ENCODE results near the gene DEFB114.

Gene DEFB114

GRCh38 chr6:49934770-49935169 is 29.2 kb downstream of the DEFB114 start:
- no peak for DNase-seq

DNA sequence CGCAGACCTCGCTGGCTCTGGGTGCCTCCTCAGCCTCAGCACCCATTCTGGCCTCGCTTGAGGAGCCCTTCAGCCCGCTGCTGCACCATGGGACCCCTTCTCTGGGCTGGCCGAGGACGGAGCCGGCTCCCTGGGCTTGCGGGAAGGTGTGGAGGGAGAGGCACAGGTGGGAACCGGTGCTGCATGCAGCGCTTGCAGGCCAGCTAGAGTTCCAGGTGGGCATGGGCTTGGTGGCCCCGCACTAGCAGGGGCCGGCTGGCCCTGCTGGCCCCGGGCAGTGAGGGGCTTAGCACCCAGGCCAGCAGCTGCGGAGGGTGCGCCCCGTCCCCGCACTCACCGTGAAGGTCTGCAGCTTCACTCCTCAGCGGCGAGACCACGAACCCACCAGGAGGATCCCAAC is 30.4 kb downstream of the DEFB114 start:
- DNase-seq = no peak

- DNase-seq = no peak
Measured at GRCh38 chr6:49929340-49929739, 34.6 kb downstream of the DEFB114 start.

DNA sequence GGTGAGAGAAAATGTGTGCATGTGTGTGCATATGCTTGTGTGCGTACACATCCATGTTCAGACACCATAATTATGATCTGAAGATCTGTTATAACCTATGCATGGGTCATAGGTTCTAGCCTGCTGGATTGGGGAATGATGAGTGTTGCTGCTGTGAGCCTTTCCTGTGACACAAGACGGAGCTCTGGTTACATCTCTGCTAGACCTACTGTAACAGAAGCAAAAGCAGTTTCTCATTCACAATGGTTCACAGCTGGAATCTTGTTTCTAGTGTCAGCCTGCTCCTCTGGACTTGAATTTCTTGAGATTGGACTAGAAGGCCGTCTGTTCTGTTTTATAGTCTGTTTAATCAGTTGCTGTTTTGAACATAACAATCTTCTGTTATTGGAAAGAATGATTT is 40.1 kb downstream of the DEFB114 start:
- DNase-seq = no peak

- no peak for DNase-seq
Measured at GRCh38 chr6:49919935-49920644, 43.9 kb downstream of the DEFB114 start.

- no peak for DNase-seq
Measured at GRCh38 chr6:49919261-49919660, 44.7 kb downstream of the DEFB114 start.

- DNase-seq = no peak
Measured at GRCh38 chr6:49918787-49919186, 45.2 kb downstream of the DEFB114 start.

DNA sequence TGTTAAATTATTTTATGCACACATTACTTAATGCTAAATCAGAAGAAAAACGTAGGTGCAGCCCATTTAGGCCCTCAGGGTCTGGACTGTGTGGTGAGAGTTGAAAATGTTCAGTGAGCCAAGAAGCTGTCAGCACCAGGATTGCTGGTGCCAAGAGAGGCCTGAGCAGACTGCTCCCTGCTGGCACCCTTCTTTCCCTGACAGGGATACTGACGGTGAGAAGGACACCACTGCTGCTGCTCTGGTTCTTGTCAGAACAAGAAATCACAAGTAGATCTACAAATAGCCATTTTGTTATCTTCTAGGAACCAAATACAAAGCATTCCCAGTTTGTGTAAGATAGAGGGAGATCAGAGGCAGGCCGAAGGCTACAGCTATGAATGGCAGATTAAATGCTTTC is 48.9 kb downstream of the DEFB114 start:
- no peak for DNase-seq

DNA sequence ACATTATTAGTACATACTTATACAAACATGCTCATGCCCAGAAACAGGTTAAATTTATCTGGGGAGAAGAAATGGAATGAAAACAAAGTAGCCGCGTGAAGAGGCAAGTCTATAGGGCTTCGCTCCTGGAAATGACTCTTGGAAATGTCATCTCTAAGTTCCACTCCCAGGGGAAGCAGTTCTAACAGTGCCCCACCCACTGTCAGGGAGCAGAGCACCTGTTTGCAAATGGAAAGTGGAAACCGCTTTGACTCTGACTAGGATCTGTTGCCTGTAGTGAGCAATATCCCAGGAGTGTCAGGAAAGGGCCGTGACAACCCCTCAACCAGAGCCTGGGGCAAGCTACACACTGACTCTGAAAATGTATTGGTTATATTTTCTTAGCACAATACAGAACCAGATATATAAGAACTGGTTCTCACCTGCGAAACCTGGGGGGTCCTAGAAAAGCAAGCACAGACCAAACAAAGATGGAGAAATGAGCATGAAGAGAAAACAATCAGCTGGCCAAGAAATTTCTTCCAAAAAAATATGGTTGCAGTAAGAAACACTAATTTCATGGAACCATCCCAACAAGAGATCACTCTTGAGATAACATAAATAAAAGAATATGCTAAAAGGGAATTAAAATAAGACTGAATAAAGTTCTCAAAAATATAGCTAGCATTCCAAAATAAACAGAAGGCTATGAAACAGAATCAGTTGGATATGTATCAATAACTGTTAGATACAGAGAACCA is 50.2 kb downstream of the DEFB114 start:
- no peak for DNase-seq

- DNase-seq = no peak
Measured at GRCh38 chr6:49912196-49912595, 51.8 kb downstream of the DEFB114 start.

DNA sequence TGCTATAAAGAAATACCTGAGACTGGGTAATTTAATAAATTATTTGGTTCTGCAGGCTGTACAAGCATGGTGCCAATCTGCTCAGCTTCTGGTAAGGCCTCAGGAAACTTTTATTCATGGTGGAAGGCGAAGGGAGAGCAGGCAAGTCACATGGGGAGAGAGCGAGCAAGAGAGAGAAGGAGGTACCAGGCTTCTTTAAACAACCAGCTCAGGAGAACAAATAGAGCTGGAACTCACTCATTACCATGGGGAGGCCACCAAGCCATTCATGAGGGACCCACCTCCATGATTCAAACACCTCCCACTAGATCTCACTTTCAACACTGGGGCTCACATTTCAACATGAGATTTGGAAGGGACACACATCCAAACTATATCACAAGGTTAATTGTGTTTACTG is 52.7 kb downstream of the DEFB114 start:
- DNase-seq = no peak
